ENCODE results near the gene SEMA3A. TPM values are rescaled to one million over a fixed set of nuclear protein-coding genes. Genes with fewer than 3 reads are reported as not detected.
"Not testable (repeated sequence)": the region's sequence is repeated elsewhere in the genome, so short reads cannot be mapped to it uniquely, and the experiment has no call there.

The SEMA3A gene
- total and polyA plus RNA-seq, 4 experiments from 2014 or later, result 0.26 to 0.78 (median 0.38) TPM; not detected in 1

GRCh38 chr7:84230491-84230890 is 35.9 kb upstream of the SEMA3A start:
- no peak overlapping the region for H3K4me3 ChIP-seq (ENCODE audit: low read length in 2 of 2)
- H3K27me3 ChIP-seq (ENCODE audit: insufficient read depth, low read length), result no peaks in the 10 kb centered on the region
- no peaks in the 10 kb centered on the region for H3K4me1 ChIP-seq (ENCODE audit: insufficient read depth, low read length)
- no peak for DNase-seq
- POLR2A ChIA-PET (ENCODE audit: partially characterized antibody), result no interaction called here
- CTCF ChIA-PET (ENCODE audit: partially characterized antibody), result no interaction called here
- H3K9me3 ChIP-seq (ENCODE audit: control insufficient read depth in 1 of 2, low read length in 2 of 2), result no peaks in the 10 kb centered on the region
- H3K36me3 ChIP-seq (ENCODE audit: insufficient read depth, low read length), result no peaks in the 10 kb centered on the region
- H3K27me3 Mint-ChIP-seq, result no peaks in the 10 kb centered on the region
- intact Hi-C loops (cut with micrococcal nuclease), result no loop called here
- H3K27ac Mint-ChIP-seq, result no peak overlapping the region
- H3K4me1 Mint-ChIP-seq, result no peaks in the 10 kb centered on the region
- no peaks in the 10 kb centered on the region for H3K36me3 Mint-ChIP-seq
- no peak overlapping the region for H3K4me3 Mint-ChIP-seq
- H3K9me3 Mint-ChIP-seq, result peaks cover 0 to 5% (median 2%) of the 10 kb centered on the region in 8 donors
- no peak overlapping the region for H3K27ac ChIP-seq (ENCODE audit: low read depth, low read length)

GRCh38 chr7:84228526-84228925 is 33.9 kb upstream of the SEMA3A start:
- no peak for DNase-seq
- no peaks in the 10 kb centered on the region for H3K27me3 ChIP-seq (ENCODE audit: insufficient read depth, low read length)
- Mint-ChIP-seq H3K36me3 (no peaks in the 10 kb centered on the region), H3K27me3 (no peaks in the 10 kb centered on the region), H3K4me3 (no peak overlapping the region), H3K4me1 (no peaks in the 10 kb centered on the region), H3K27ac (no peak overlapping the region), H3K9me3 (peaks cover 0 to 5% (median 2%) of the 10 kb centered on the region in 8 donors)
- no peaks in the 10 kb centered on the region for H3K4me1 ChIP-seq (ENCODE audit: insufficient read depth, low read length)
- no peaks in the 10 kb centered on the region for H3K36me3 ChIP-seq (ENCODE audit: insufficient read depth, low read length)
- ChIA-PET POLR2A (ENCODE audit: partially characterized antibody) (no interaction called here), CTCF (ENCODE audit: partially characterized antibody) (no interaction called here)
- no peaks in the 10 kb centered on the region for H3K9me3 ChIP-seq (ENCODE audit: control insufficient read depth in 1 of 2, low read length in 2 of 2)
- intact Hi-C loops (cut with micrococcal nuclease), result no loop called here
- no peak overlapping the region for H3K4me3 ChIP-seq (ENCODE audit: low read length in 2 of 2)
- H3K27ac ChIP-seq (ENCODE audit: low read depth, low read length), result no peak overlapping the region

- H3K4me1 ChIP-seq (ENCODE audit: insufficient read depth, low read length), result no peaks in the 10 kb centered on the region
- Mint-ChIP-seq H3K27me3 (no peaks in the 10 kb centered on the region), H3K4me1 (no peaks in the 10 kb centered on the region), H3K36me3 (no peaks in the 10 kb centered on the region), H3K27ac (no peak overlapping the region), H3K4me3 (no peak overlapping the region), H3K9me3 (peaks cover 0 to 5% (median 2%) of the 10 kb centered on the region in 8 donors)
- H3K4me3 ChIP-seq (ENCODE audit: low read length in 2 of 2), result no peak overlapping the region
- intact Hi-C loops (cut with micrococcal nuclease), result no loop called here
- H3K27me3 ChIP-seq (ENCODE audit: insufficient read depth, low read length), result no peaks in the 10 kb centered on the region
- CTCF ChIA-PET (ENCODE audit: partially characterized antibody), result no interaction called here
- H3K36me3 ChIP-seq (ENCODE audit: insufficient read depth, low read length), result no peaks in the 10 kb centered on the region
- H3K9me3 ChIP-seq (ENCODE audit: control insufficient read depth in 1 of 2, low read length in 2 of 2), result no peaks in the 10 kb centered on the region
- H3K27ac ChIP-seq (ENCODE audit: low read depth, low read length), result no peak overlapping the region
- POLR2A ChIA-PET (ENCODE audit: partially characterized antibody), result no interaction called here
- no peak for DNase-seq
Measured at GRCh38 chr7:84226759-84227158, 32.2 kb upstream of the SEMA3A start.

- ChIA-PET CTCF (ENCODE audit: partially characterized antibody) (no interaction called here), POLR2A (ENCODE audit: partially characterized antibody) (no interaction called here)
- Mint-ChIP-seq H3K9me3 (peaks cover 0 to 4% (median 1%) of the 10 kb centered on the region in 8 donors), H3K4me3 (no peak overlapping the region), H3K27ac (no peak overlapping the region), H3K27me3 (no peaks in the 10 kb centered on the region), H3K36me3 (no peaks in the 10 kb centered on the region), H3K4me1 (no peaks in the 10 kb centered on the region)
- Histone ChIP-seq H3K27me3 (ENCODE audit: insufficient read depth, low read length) (no peaks in the 10 kb centered on the region), H3K4me3 (ENCODE audit: low read length in 2 of 2) (no peak overlapping the region), H3K36me3 (ENCODE audit: insufficient read depth, low read length) (no peaks in the 10 kb centered on the region), H3K4me1 (ENCODE audit: insufficient read depth, low read length) (no peaks in the 10 kb centered on the region), H3K27ac (ENCODE audit: low read depth, low read length) (no peak overlapping the region), H3K9me3 (ENCODE audit: control insufficient read depth in 1 of 2, low read length in 2 of 2) (no peaks in the 10 kb centered on the region)
- DNase-seq, result no peak
- intact Hi-C loops (cut with micrococcal nuclease), result no loop called here
Measured at GRCh38 chr7:84224505-84224904, 29.9 kb upstream of the SEMA3A start.

GRCh38 chr7:84219310-84219709 is 24.7 kb upstream of the SEMA3A start:
- Mint-ChIP-seq H3K27ac (no peak overlapping the region), H3K4me1 (no peaks in the 10 kb centered on the region), H3K4me3 (no peak overlapping the region), H3K36me3 (no peaks in the 10 kb centered on the region), H3K27me3 (no peaks in the 10 kb centered on the region), H3K9me3 (peaks cover 0 to 6% (median 3%) of the 10 kb centered on the region in 8 donors)
- no peaks in the 10 kb centered on the region for H3K4me1 ChIP-seq (ENCODE audit: insufficient read depth, low read length)
- intact Hi-C loops (cut with micrococcal nuclease), result no loop called here
- no peaks in the 10 kb centered on the region for H3K9me3 ChIP-seq (ENCODE audit: control insufficient read depth in 1 of 2, low read length in 2 of 2)
- no peak overlapping the region for H3K4me3 ChIP-seq (ENCODE audit: low read length in 2 of 2)
- no peak for DNase-seq
- ChIA-PET POLR2A (ENCODE audit: partially characterized antibody) (no interaction called here), CTCF (ENCODE audit: partially characterized antibody) (no interaction called here)
- H3K27me3 ChIP-seq (ENCODE audit: insufficient read depth, low read length), result no peaks in the 10 kb centered on the region
- no peaks in the 10 kb centered on the region for H3K36me3 ChIP-seq (ENCODE audit: insufficient read depth, low read length)
- no peak overlapping the region for H3K27ac ChIP-seq (ENCODE audit: low read depth, low read length)

GRCh38 chr7:84218681-84219080 is 24.1 kb upstream of the SEMA3A start:
- no peak overlapping the region for H3K27ac Mint-ChIP-seq
- no peaks in the 10 kb centered on the region for H3K36me3 Mint-ChIP-seq
- H3K27me3 Mint-ChIP-seq, result no peaks in the 10 kb centered on the region
- Histone ChIP-seq H3K36me3 (ENCODE audit: insufficient read depth, low read length) (no peaks in the 10 kb centered on the region), H3K27ac (ENCODE audit: low read depth, low read length) (no peak overlapping the region), H3K27me3 (ENCODE audit: insufficient read depth, low read length) (no peaks in the 10 kb centered on the region), H3K4me3 (ENCODE audit: low read length in 2 of 2) (no peak overlapping the region), H3K4me1 (ENCODE audit: insufficient read depth, low read length) (no peaks in the 10 kb centered on the region), H3K9me3 (ENCODE audit: control insufficient read depth in 1 of 2, low read length in 2 of 2) (no peaks in the 10 kb centered on the region)
- peaks cover 0 to 6% (median 3%) of the 10 kb centered on the region in 8 donors for H3K9me3 Mint-ChIP-seq
- DNase-seq, result no peak
- no peaks in the 10 kb centered on the region for H3K4me1 Mint-ChIP-seq
- H3K4me3 Mint-ChIP-seq, result no peak overlapping the region
- intact Hi-C loops (cut with micrococcal nuclease), result no loop called here
- POLR2A ChIA-PET (ENCODE audit: partially characterized antibody), result no interaction called here
- CTCF ChIA-PET (ENCODE audit: partially characterized antibody), result no interaction called here

- DNase-seq, result no peak
- Mint-ChIP-seq H3K4me1 (peaks cover 0 to 2% (median 0%) of the 10 kb centered on the region in 4 donors), H3K9me3 (peaks cover 0 to 6% (median 3%) of the 10 kb centered on the region in 8 donors), H3K36me3 (no peaks in the 10 kb centered on the region), H3K27ac (no peak overlapping the region), H3K4me3 (no peak overlapping the region), H3K27me3 (no peaks in the 10 kb centered on the region)
- Histone ChIP-seq H3K9me3 (ENCODE audit: control insufficient read depth in 1 of 2, low read length in 2 of 2) (no peaks in the 10 kb centered on the region), H3K27ac (ENCODE audit: low read depth, low read length) (no peak overlapping the region), H3K27me3 (ENCODE audit: insufficient read depth, low read length) (no peaks in the 10 kb centered on the region), H3K36me3 (ENCODE audit: insufficient read depth, low read length) (no peaks in the 10 kb centered on the region), H3K4me1 (ENCODE audit: insufficient read depth, low read length) (no peaks in the 10 kb centered on the region), H3K4me3 (ENCODE audit: low read length in 2 of 2) (no peak overlapping the region)
- ChIA-PET POLR2A (ENCODE audit: partially characterized antibody) (no interaction called here), CTCF (ENCODE audit: partially characterized antibody) (no interaction called here)
- intact Hi-C loops (cut with micrococcal nuclease), result no loop called here
Measured at GRCh38 chr7:84216472-84216871, 21.9 kb upstream of the SEMA3A start.

- H3K4me1 Mint-ChIP-seq; H3K27ac Mint-ChIP-seq; CTCF ChIA-PET (ENCODE audit: partially characterized antibody); H3K27me3 ChIP-seq (ENCODE audit: insufficient read depth, low read length); H3K4me1 ChIP-seq (ENCODE audit: insufficient read depth, low read length); H3K9me3 Mint-ChIP-seq; H3K4me3 ChIP-seq (ENCODE audit: low read length in 2 of 2); DNase-seq; H3K9me3 ChIP-seq (ENCODE audit: control insufficient read depth in 1 of 2, low read length in 2 of 2); H3K36me3 ChIP-seq (ENCODE audit: insufficient read depth, low read length); intact Hi-C loops (cut with micrococcal nuclease); H3K36me3 Mint-ChIP-seq; H3K4me3 Mint-ChIP-seq; H3K27me3 Mint-ChIP-seq; H3K27ac ChIP-seq (ENCODE audit: low read depth, low read length); POLR2A ChIA-PET (ENCODE audit: partially characterized antibody): not testable (repeated sequence)
Measured at GRCh38 chr7:84214757-84215156, 20.2 kb upstream of the SEMA3A start.

Data from CD4-positive, alpha-beta memory T cell (primary cell).